Fibroblast of peridontal ligament (primary cell): ENCODE results near the gene SPAG4.

Source experiments
- DNase-seq: peaks from one replicate; pipeline ENCODE4 v3.0.0-alpha.2; 2010; ENCODE audit errors: extremely low read depth

SPAG4 gene

DNA sequence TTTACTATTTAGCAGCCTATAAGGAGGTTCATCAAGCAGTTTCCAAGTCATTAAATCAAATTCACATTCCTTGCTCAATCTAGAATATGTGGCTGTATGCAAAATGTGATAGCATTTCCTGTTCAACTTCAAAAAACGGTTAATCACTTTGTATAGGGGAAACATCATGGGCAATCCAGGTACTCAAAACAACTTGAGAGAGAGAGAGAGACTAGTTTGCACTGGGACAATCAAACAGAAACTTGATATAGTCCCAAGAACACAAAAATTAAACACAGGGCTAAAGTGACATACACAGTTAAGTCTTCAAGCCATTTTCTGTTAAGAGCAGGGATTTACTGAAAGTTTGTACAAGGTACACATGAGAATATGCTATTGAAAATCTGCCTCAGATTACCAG is 41.6 kb downstream of the SPAG4 start:
- DNase-seq = no peak

DNA sequence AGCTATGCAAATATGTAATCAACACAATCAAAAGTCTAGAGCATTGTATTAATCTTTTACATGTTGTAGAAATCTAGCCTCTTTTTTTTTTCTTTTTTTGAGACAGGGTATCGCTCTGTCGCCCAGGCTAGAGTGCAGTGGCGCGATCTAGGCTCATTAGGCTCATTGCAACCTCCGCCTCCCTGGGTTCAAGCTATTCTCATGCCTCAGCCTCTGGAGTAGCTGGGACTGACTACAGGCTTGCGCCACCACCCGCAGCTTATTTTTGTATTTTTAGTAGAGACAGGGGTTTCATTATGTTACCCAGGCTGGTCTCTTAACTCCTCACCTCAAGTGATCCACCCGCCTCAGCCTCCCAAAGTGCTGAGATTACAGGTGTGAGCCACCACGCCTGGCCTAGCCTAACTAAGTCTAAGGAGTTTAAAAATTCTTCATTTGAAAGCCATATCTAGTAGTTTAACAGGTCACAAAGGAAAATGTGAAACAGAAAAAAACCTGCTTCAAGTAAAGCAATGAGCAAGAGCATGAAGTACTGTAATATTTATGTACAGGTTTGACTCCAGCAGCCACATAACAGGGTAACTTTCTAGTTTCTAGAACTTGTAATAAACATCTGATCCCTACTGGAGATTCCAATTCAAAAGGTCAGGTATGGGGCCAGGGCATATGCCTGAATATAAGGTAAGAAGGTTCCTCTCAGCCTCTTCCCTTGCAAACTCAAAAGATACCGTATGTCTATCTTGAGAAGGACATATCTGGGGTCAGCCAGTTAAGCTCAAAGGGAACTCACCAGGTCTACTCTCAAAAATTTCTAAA is 44.7 kb downstream of the SPAG4 start:
- no peak for DNase-seq

DNA sequence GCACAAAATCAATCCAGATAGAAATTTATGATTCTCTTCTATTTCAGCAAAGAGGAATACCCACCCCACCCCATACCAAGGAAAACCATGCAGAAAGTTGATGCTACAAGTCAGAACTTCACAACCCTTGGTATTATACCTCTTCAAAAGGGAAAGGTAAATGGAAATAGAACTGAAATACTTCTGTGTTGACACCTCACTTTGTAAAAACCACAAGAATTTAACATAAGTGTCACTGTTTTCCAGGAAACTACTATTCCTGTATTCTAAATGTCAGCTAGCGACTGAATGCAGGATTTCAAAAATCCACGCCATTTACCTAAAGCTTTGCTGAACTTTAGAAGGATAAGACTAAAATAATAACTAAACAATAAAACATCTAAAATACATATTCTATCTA is 45.4 kb downstream of the SPAG4 start:
- DNase-seq = no peak

DNA sequence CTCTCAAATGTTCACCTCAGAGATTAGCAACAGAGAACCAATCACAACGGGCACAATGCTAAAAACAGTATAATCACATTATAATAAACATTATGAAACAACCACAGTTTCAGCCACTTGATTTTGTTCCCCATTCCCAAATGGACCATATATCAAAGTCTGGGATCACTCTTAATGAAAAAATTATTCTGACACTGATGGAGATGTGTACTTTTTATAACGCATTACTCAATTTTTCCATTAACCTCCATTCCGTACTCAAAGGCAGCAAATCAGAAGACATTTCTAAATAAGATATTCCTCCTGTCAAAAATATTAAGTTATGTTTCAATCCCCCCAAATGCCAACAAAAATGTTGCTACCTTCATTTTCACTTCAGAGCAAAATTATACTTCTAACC is 46.3 kb downstream of the SPAG4 start:
- no peak for DNase-seq

- DNase-seq = no peak
These were observed 46.9 kb downstream of the SPAG4 start for GRCh38 chr20:35662551-35662950.

- DNase-seq = peak; percentile 22
These were observed 48.2 kb downstream of the SPAG4 start for GRCh38 chr20:35663516-35664465.

- peak; percentile 93 for DNase-seq
These were observed 49.0 kb downstream of the SPAG4 start, which contains the start of the genes CPNE1 and RBM12 for GRCh38 chr20:35664466-35665206. CPNE1 (minus strand) TSS chr20:35664900; CDS start chr20:35632923, 31,977 bp downstream. RBM12 (minus strand) TSS chr20:35664900; CDS start chr20:35655322, 9,578 bp downstream.

DNA sequence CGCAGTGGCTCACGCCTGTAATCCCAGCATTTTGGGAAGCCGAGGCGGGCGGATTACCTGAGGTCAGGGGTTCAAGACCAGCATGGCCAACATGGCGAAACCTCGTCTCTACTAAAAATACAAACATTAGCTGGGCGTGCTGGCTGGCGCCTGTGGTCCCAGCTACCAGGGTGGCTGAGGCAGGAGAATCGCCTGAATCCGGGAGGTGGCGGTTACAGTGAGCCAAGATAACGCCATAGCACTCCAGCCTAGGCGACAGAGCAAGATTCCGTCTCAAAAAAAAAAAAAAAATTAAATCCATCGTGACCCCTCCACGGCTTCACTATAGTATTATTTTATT is 50.3 kb downstream of the SPAG4 start:
- no peak for DNase-seq

DNA sequence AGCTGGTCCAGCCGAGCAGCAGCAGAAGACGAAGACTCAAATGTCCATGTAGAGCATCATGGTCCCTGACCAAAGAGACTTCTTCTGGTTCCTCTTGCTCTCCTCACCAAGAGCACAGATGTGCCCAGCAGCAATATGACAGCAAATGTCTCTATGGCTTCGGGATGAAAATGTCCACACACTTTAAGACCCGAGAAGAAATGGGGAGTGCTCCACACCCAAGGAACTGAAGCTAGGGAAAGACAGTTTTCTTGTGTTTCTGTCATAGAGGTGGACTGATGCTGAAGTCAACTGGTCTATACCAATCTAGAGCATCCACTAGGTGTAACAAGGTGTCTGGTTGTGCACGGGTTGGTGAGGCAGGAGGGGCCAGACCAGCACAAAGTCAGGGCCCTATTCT is 53.6 kb downstream of the SPAG4 start:
- DNase-seq = no peak

GRCh38 chr20:35669681-35670080 is 54.1 kb downstream of the SPAG4 start:
- no peak for DNase-seq
